Glomerular visceral epithelial cell (primary cell): ENCODE data around the gene C2CD4B.

ENCODE experiments used
- DNase-seq: peaks from one replicate; pipeline ENCODE4 v3.0.0-alpha.2; 2016; ENCODE audit errors: extremely low spot score

C2CD4B gene, protein sequence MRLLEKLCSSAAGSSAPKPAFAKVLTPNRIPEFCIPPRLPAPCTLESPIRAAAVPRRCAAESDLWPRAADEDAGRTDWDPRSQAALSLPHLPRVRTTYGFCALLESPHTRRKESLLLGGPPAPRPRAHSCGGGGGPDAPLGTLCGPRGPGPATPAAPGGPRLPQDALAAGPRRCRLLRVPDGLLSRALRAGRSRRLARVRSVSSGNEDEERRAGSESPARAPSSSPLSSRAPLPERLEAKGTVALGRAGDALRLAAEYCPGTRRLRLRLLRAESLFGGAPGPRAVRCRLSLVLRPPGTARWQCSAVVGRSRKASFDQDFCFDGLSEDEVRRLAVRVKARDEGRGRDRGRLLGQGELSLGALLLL

DNA sequence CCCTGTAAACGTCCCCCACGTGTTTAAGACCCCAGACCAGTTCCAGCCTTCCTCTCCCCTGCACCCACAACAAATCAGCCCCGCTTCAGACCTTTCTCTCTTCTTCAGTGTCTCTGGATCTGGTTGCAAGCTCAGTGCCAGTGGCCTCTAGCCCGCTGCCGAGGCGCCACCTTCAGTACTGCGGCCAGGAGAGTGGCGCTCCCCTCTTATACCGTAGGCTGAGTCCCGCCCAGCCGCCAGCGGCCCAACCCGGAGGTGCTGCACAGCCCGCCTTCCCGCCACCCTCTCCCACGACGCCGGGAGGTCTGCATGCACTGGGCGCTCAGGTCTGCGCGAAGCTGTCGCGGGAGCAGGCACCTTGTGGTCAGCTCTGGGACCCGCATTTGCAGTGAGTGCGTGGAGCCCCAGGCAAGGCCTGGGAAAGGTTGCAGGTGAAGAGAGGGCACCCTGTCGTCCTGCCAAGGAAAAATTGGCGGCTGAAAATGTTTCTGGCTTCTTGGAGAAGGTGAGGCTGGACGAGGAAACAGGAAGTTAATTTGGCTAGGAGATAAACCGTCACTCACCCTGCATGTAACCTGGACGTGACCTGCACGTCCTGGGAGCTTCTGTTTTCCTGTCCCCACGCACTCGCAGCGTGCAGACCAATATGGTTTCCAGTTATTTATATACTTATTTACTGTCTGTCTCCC lies at the start of gene C2CD4B:
Gene C2CD4B, minus strand, starts transcription at position 182 of the 689 bp plus-strand sequence. CDS start 301 bp downstream, outside the sequence.
- DNase-seq, result peak; percentile 14

DNA sequence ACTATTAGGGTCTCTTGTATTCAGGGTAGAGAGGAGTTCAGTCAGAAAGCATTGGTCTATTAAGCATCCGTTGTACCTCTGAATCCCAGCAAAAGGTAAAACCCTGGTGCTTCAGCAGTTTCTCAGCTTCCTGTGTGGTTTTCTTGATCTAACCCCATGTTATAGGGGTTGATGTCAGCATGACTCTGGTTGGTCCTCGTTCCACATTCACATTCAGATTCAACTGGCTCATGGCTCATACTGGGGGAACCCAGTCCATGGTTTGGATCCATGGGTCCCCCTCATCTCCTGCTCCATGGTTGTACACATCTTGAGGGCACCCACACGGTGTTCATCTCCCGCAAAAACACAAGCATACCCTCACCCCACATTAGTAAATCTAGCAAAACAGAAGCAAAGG lies 47.7 kb upstream of the C2CD4B start:
- no peak for DNase-seq

DNA sequence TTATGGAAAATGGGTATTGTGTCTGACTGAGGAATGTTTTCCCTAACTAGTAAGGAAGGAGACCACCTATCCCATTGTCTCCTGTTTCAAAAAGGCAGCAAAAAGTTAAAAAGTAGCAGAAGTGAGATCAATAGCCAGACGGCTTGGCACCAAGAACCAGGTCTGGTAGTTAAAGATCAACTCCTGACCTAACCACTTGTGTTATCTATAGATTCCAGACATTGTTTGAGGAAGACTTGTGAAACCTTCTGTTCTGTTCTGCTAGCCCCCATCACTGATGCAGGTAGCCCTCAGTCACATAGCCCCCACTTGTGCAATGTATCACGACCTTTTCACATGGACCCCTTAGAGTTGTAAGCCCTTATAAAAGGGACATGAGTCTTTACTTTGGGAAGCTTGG lies 46.3 kb upstream of the C2CD4B start:
- DNase-seq, result peak; percentile 17

DNA sequence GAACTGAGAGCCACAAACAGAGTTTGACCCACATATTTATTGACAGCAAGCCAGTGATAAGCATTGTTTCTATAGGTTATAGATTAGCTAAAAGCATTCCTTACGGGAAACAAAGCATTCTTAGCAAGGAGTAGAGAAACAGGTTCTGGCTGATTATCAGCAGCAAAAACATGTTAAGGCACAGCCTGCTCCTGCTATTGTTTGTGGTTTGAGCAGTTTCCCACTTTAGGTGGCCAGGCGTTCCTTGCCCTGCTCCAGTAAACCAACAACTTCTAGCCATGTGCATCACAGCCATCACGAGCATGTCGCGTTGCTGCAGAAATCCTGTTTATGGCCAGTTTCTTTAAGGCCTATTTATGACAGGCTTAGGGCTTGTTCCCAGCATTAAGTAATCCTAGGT lies 44.7 kb upstream of the C2CD4B start:
- DNase-seq, result no peak

DNA sequence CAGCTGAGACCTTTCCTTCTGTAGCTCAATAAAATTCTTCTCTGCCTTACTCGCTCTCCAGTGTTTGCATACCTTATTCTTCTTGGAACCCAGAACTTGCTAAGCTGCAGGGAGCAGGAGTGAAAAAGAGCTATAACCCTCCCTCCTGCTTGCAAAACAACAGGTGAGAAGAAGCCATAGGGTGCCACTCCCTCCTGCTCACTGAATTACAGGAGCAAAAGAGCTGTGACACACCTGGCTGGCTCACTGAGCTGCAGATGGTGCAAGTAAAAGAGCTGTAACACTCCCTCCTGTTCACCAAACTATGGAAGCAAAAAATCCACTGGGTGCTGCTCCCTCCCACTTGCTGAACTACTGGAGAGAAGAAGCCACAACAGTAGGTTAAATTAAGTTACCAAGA lies 44.2 kb upstream of the C2CD4B start:
- no peak for DNase-seq

DNA sequence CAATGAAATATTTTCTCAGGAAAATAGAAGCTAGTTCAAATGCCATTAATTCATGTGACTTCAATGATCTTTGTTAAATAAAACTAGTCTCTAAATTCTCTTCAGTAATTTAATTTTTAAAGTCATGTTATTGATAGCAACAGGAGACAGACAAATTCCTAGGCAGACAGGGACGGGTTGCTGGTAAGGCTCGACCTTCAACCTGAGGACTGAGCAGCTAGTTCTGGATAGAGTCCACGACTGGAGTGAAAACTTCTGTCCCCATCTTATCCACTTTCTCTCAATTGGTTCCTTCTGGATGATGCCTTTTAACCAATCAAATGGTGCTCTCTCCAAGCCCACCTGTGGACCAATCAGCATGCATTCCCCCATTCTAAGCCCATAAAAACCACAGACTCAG lies 43.8 kb upstream of the C2CD4B start:
- no peak for DNase-seq

DNA sequence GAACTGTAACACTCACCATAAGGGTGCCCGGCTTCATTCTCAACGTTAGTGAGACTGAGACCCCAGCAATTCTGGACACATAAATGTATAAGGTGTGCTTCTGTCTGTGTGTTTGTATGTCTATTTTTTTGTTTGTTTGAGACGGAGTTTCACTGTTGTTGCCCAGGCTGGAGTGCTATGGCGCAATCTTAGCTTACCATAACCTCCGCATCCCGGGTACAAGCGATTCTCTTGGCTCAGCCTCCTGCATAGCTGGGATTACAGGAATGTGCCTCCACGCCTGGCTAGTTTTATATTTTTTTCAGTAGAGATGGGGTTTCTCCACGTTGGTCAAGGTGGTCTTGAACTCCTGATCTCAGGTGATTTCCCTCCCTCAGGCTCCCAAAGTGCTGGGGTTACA lies 43.3 kb upstream of the C2CD4B start:
- no peak for DNase-seq

DNA sequence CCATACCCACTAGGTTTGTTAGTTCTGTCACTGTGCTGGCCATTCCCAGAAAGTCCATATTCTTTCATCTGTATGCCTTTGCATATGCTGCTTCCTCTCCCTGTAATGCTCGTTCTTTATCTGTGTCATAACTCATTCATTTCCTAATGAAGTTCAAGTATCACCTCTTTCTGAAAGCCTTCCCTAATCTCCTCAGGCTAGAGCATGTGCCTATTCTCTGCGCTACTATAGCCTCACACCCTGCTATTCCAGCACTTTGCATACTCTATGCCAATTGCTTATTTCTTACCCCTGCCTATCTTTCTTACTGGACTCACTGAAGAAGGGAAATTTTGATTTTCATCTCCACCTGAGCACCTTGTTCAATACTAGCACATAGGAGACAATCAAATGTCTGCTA lies 25.6 kb upstream of the C2CD4B start:
- DNase-seq, result no peak

DNA sequence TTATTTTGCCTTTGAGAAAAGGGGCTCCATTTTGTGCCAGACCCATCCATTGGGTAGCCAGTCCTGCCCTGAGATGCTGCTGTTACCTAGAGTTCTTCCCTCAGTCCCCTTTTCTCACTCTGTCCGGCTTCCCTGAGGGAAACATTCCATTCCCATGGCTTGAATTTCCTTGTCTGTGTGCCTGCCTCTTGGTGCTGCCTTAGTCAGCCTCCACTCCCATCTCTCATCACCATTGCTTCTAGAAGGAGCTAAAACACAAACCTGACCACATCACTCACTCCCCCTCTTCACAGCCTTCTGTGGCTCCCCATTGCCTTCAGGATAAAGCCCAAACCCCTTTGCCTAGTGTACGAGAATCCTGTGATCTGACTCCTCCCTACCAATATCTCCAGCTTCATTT lies 25.2 kb upstream of the C2CD4B start:
- DNase-seq, result no peak

DNA sequence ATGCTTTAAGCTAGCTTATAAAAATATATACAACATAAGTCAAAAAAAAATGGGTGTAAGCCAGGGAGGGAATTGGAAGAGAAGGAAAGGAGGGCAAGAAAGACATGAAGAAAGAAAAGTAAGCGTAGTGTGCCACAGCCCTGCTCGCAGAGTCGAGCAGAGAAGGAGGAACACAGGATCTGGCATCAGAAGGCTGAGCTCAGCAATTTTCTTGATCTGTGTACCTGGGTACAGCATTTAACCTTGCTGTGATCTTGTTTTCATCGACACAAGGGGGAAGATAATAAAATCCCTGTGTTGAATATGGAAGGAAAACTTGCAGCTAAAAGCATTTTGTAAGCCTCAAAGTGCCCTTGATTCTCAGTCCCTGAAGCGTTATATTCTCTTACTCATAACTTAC lies 23.7 kb upstream of the C2CD4B start:
- no peak for DNase-seq

DNA sequence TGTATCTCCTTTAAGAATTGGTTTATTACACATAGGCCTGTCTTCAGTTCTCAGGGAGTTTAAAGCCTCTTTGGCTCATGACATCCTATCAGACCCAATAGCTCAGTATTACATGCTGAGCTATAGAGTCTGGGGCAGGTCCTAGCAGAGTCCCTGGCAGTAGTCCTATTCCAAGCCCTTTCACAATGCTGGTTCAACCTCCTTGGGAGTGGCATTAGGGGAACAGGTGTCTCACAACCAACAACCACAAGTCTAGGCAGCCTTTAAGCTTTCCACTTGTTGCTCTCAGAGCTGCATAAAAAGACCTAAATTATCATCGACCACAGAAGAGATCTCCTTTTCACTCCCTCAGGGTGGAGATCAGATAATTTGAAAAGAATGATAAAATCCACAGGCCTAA lies 22.8 kb upstream of the C2CD4B start:
- DNase-seq, result no peak

DNA sequence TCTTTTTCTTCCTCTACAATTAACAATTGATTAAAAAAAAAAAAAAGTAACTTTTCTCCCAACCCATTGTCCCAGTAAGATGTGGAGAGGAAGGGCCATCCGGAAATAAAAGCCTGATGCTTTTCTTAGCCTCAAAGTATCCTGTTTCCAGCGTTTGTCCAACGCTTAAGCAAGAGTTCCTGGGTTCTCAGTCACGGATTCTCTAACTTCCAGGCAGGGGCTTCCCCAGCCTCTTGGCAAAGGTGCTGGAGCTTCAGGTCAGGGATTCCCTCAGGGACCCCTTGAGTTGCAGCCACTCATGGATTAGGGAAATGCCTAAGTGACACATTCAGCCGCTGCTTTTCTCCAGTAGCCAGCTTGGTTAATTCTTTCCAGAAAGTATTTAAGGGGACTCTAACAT lies 22.3 kb upstream of the C2CD4B start:
- DNase-seq, result no peak

DNA sequence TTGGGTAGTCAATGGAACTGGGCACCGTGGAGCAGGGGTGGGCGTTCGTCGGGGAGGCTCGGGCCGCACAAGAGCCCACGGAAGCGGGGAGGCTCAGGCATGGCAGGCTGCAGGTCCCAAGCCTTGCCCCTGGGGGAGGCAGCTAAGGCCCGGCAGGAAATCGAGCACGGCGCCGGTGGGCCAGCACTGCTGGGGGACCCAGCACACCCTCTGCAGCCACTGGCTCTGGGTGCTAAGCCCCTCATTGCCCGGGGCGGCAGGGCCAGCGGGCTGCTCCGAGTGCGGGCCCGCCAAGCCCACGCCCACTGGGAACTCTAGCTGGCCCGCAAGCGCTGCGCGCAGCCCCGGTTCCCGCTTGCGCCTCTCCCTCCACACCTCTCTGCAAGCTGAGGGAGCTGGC lies 21.5 kb upstream of the C2CD4B start:
- DNase-seq, result no peak

DNA sequence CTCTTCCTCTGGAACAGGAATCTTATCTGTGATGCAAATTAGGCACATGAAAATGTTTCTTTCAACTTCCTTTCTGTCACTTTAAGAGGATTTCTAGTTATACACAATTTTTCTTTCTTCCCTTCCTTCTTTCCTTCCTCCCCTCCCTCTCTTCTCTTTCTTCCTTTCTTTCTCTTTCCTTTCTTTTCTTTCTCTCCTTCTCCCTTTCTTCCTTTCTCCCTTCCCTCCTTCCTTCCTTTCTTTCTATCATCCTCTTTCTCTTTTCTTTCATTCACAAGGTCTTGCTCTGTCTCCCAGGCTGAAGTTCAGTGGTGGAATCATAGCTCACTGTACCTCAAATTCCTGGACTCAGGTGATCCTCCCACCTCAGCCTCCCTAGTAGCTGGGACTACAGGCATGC lies 18.0 kb upstream of the C2CD4B start:
- DNase-seq, result no peak

DNA sequence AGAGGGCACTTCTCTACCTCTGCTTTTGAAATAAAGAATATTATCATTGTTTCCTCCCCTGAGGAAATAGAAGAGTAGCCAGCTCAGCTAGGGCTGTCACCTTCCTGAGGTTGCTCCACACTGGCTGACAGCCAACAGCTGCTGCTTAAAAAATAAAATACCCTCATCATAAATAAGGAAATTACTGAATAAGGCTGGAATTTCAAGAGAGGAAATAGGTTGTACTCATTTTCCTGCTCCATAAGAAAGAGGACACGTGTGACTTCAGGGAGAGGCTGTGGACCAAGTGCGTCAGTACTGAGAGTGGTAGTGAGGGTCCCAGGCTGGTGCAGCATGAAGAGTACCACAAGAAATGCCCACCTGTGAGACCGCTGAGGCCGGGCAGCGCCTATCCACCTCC lies 8.1 kb upstream of the C2CD4B start:
- no peak for DNase-seq

DNA sequence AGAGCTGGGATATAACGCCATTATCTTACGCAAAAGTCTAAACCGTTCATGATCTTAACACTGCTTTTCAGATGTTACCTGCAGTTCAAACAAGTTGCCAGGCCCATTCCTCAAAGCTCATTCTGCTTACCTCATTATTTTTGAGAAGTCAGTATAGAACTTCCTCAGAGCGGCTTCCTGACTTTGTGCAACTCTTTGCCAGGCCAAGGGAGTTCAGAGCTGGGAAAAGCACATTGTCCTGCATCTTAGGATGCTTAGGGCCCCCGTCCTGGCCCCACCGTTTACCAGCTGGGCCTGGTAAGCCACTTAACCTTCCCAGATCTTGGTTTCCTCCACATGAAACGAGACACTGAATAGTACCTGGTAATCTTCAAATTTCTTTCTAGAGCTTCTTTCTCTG lies 6.8 kb upstream of the C2CD4B start:
- no peak for DNase-seq

DNA sequence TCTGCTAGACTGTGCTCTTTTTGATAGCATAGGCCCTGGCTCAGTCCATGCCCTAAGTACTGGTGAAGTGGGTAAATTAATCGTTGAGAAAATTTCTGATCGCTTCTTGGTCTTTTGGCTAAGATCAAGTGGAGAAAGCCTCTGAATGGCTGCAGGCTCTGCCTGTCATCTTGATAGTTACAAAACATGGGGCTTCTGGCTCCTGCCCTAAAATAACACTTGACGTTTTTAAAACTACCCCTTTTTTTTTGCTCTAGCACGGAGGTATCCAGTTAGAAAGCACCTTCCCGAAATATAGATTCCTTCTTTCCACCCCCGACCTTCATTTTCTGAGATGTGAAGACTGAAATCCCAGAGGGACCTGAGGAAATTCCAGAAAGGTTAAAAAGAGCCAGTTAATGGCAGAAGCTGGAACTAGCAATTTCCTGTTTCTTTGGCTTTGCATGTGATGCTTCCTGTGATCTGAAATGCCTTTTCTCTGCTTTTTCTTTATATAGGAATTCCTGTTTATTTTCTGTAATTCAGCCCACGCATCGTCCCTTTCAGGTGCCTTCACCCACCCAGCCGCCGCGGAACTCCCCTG lies 799 bp upstream of the C2CD4B start:
- DNase-seq, result no peak

DNA sequence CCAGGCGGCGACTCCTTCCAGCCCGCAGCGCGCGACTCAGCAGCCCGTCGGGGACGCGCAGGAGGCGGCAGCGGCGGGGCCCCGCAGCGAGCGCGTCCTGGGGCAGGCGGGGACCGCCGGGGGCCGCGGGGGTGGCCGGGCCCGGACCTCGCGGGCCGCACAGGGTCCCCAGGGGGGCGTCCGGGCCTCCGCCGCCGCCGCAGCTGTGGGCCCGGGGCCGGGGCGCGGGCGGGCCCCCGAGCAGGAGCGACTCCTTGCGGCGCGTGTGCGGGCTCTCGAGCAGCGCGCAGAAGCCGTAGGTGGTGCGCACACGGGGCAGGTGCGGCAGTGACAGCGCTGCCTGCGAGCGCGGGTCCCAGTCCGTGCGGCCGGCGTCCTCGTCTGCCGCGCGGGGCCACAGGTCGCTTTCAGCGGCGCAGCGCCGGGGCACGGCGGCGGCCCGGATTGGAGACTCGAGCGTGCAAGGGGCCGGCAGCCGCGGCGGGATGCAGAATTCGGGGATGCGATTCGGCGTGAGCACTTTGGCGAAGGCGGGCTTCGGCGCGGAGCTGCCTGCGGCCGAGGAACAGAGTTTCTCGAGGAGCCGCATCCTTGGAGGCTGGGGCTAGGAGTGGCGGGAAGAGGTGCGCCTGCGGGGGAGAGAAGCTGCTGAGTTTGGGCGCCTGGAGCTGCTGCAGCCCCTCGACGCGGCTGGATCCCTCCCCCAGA lies 535 bp downstream of the C2CD4B start:
- DNase-seq, result peak; percentile 5

DNA sequence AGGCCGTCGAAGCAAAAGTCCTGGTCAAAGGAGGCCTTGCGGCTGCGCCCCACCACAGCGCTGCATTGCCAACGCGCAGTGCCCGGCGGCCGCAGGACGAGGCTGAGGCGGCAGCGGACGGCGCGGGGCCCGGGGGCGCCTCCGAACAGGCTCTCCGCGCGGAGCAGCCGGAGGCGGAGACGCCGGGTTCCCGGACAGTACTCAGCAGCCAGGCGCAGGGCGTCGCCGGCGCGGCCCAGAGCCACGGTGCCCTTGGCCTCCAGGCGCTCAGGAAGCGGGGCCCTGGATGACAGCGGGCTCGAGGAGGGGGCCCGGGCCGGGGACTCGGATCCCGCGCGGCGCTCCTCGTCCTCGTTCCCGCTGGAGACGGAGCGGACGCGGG lies 1.1 kb downstream of the C2CD4B start:
- no peak for DNase-seq

DNA sequence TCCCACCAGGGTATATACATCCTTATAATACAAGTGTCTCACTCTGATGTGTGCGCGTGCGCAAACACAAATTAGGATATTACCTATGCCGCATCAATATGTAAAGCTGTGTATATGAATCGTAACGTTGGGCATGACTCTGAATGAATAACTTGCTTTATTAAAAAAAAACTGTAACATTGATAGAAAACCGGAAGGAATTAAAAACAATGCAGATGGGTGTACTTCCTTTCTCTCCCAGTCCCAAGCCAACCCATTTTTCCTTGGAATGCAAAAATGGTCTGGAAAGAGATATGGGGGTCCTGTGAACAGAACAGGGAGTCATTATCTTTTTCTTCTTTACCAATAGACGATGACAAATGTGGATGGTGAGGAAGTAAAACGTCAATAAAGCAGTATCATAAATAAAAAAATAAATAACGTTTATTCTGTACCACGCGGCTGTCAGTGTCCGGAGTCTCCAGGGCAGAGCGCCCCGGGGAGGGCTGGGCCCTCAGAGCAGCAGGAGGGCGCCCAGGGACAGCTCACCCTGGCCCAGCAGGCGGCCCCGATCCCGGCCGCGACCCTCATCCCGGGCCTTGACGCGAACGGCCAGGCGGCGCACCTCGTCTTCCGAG lies 1.6 kb downstream of the C2CD4B start:
- DNase-seq, result no peak

DNA sequence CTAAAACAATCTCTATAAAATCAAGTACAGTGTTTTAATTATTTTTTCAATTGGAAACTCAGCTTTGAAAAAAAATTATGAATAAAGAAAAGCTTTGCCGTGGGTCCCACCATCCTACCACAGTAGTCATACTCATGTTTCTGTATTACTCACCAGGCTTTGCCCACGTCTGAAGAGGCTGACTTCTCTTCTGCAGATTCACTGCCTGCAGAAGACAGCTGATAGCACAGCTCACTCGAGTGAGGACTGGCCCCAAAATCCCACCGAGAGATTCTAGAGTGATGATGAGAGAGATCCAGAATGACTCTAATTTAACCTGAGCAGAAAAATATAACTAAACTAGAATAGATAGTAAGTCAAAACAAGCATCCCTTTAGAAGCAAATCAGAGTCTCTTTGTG lies 11.9 kb downstream of the C2CD4B start:
- DNase-seq, result no peak

DNA sequence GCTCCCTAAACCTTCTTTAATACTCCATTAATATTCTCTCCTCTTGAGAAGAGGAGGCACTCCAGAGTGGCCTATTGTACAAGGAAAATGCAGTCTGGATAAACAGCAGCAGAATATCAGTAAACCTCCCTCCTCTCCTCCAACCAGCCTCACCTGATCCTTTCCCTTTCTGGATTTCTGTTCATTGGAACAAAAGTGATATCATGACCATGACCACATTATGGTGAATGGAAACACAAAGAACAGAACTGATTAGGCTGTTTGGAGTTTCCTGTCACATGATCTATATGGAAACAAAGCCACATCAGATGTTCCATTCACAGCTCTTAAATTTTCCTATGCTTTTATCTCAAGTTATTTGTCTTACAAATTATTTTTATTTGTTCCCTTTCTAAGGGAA lies 14.6 kb downstream of the C2CD4B start:
- DNase-seq, result no peak
